AG04450 (cell line): ENCODE data around the gene SFXN5. TPM values are rescaled to one million over a fixed set of nuclear protein-coding genes. Genes with fewer than 3 reads are reported as not detected.

ENCODE experiments used
- CTCF ChIA-PET: fragments of 300-600, 350-600 bp; formaldehyde crosslinking; extraction: SDS; loops from one replicate; lab custom pipeline; 2022; ENCODE audit warnings: antibody characterized with exemption, inconsistent platforms; lab: Charles Lee
- POLR2A ChIA-PET: fragments of 350-600 bp; formaldehyde crosslinking; extraction: SDS; loops from one replicate; lab custom pipeline; 2021; ENCODE audit warnings: antibody characterized with exemption, inconsistent platforms; lab: Yijun Ruan, JAX
- DNase-seq: peaks from one replicate; pipeline ENCODE4 v3.0.0-alpha.2; 2011; ENCODE audit warnings: low read depth, low spot score
- H3K27ac ChIP-seq: one replicate; pipeline ENCODE4 v1.5.1; 2012; ENCODE audit warnings: low read depth, low read length, control low read depth
- H3K27me3 ChIP-seq: one replicate; pipeline ENCODE4 v1.6.0; 2012; ENCODE audit warnings: low read length; ENCODE audit not compliant: control insufficient read depth, insufficient read depth
- H3K4me3 ChIP-seq: 2 replicates; pipeline ENCODE4 v1.5.1; 2011; ENCODE audit warnings: mild to moderate bottlenecking, low read depth, low read length, control low read depth
- H3K9me3 ChIP-seq: 2 replicates; pipeline ENCODE4 v1.5.1; 2012; ENCODE audit warnings: low read length; ENCODE audit not compliant: control insufficient read depth, insufficient read depth
- CTCF ChIP-seq: IDR thresholded peaks from 2 replicates; pipeline ENCODE4 v1.5.1; 2011; ENCODE audit warnings: low read depth, low read length, control low read depth, inconsistent platforms
- polyA plus RNA-seq: library from polyadenylated mRNA; depleted of rRNA; stranded (reverse); fragments of >200 nt; gene quantifications from 2 replicates; pipeline ENCODE4 v1.2.3, GENCODE V29; 2011

Gene SFXN5
- polyA plus RNA-seq, 1 experiment, result 11.8 TPM

DNA sequence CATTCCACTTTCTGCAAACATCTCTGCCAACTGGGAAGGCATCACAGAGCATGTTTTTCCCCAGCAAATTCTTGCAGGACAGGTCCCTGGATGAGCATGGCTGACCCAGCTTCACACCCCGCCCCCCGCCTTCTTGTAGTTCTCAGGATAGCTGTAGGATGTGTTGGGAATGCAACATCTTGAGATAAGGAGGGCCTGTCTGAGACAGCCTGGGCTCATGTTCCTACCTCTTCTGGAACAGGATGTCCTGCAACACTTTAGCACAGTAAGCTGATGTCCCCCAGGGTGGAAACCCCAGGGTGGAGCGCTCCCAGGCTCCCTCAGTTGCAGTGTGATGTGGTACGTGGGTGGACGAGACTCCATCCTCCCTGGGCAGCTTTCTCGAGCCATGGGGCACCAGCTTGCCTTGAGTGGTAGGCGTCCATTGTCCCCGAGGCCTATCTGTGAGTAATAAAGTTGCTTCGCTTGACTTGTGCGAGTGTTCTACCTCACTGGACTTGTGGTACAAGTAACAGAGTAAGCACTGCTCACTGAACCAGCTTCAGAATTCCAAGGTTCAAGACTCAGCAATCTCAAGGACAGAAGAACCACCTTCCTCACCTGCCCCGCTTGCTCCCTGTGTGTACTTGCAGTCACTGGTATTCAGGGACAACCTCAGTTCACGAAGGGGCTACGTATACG is 105.6 kb downstream of the SFXN5 start:
- TF ChIP-seq CTCF, result no peak
- CTCF ChIA-PET, result no interaction called here
- Histone ChIP-seq H3K9me3 (no peaks in the 10 kb centered on the region), H3K27me3 (no peaks in the 10 kb centered on the region), H3K27ac (no peak overlapping the region), H3K4me3 (no peak overlapping the region)
- POLR2A ChIA-PET, result no interaction called here
- no peak for DNase-seq

GRCh38 chr2:72965016-72965415 is 106.5 kb downstream of the SFXN5 start:
- no peak for DNase-seq
- ChIA-PET POLR2A (no interaction called here), CTCF (interaction anchor here (0.8 kb wide), 1 partner anchor 9 kb away, joined by 3 read pairs; no protein-coding TSS in a partner anchor)
- Histone ChIP-seq H3K27ac (no peak overlapping the region), H3K4me3 (no peak overlapping the region), H3K27me3 (no peaks in the 10 kb centered on the region), H3K9me3 (no peaks in the 10 kb centered on the region)
- no peak for TF ChIP-seq CTCF

DNA sequence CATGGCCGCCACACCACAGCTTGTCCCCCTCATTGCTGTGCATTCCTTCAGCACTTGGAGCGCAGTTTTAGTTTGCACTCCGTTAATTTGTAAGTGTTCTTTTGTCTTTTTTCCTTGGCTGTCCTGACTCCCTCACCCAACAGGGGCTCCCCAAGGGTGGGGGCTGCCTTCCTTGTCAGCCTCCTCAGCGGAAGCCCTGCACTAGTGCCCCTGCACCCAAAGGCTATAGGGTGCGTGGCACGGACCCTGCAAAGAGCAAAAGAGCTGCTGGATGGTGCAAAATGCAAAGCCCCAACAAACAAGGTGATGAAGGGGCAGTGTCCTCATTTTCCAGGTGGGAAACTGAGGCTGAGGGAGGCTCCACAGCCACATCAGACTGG is 107.4 kb downstream of the SFXN5 start:
- TF ChIP-seq CTCF, result no peak
- H3K9me3 ChIP-seq, result no peaks in the 10 kb centered on the region
- CTCF ChIA-PET, result interaction anchor here (1.0 to 1.3 kb wide), 2 partner anchors 10 to 11 kb away, joined by 3 to 5 read pairs; no protein-coding TSS in a partner anchor

GRCh38 chr2:72963423-72964145 is 107.9 kb downstream of the SFXN5 start:
- CTCF ChIA-PET, result interaction anchor here (1.0 to 1.3 kb wide), 3 partner anchors 10 to 70 kb away, joined by 3 to 5 read pairs (median 4); no protein-coding TSS in a partner anchor

More for the DNA sequence above, 107.4 kb downstream of the SFXN5 start:
- POLR2A ChIA-PET, result no interaction called here
- H3K4me3 ChIP-seq, result no peak overlapping the region
- H3K27ac ChIP-seq, result no peak overlapping the region
- no peak for DNase-seq
- H3K27me3 ChIP-seq, result no peaks in the 10 kb centered on the region

More at GRCh38 chr2:72963423-72964145, 107.9 kb downstream of the SFXN5 start:
- DNase-seq, result no peak
- no peak overlapping the region for H3K4me3 ChIP-seq
- no peak for TF ChIP-seq CTCF
- H3K27ac ChIP-seq, result no peak overlapping the region
- no peaks in the 10 kb centered on the region for H3K9me3 ChIP-seq
- POLR2A ChIA-PET, result no interaction called here
- H3K27me3 ChIP-seq, result no peaks in the 10 kb centered on the region
